HG02981 (cell line): Measurements from ENCODE around the gene MILR1.
"Not testable (repeated sequence)": the region's sequence is repeated elsewhere in the genome, so short reads cannot be mapped to it uniquely, and the experiment has no call there.

ENCODE experiments used
- ATAC-seq: cut with Tn5 transposase; IDR thresholded peaks from one replicate; pipeline ENCODE4 v1.9.1; 2021; ENCODE audit warnings: mild to moderate bottlenecking, moderate library complexity; ENCODE audit not compliant: unreplicated experiment

MILR1 gene

GRCh38 chr17:64448665-64449512 lies at the start of gene MILR1:
TSS of gene MILR1 (plus strand) at chr17:64449115. CDS start at chr17:64449169, 54 bp downstream.
- peak; percentile 58 for ATAC-seq

GRCh38 chr17:64399767-64400156 lies 49.2 kb upstream of the MILR1 start:
- no peak for ATAC-seq

GRCh38 chr17:64400642-64401041 lies 48.3 kb upstream of the MILR1 start:
- no peak for ATAC-seq

- no peak for ATAC-seq
These were observed 47.6 kb upstream of the MILR1 start for GRCh38 chr17:64401244-64401860.

GRCh38 chr17:64401941-64402340 lies 47.0 kb upstream of the MILR1 start:
- no peak for ATAC-seq

GRCh38 chr17:64402469-64402868 lies 46.4 kb upstream of the MILR1 start:
- ATAC-seq = no peak

GRCh38 chr17:64403881-64404460 lies 44.9 kb upstream of the MILR1 start:
- no peak for ATAC-seq

- ATAC-seq = no peak
These were observed 42.4 kb upstream of the MILR1 start for GRCh38 chr17:64406321-64407200.

- ATAC-seq = no peak
These were observed 38.0 kb upstream of the MILR1 start for GRCh38 chr17:64410750-64411490.

GRCh38 chr17:64411999-64412771 lies 36.7 kb upstream of the MILR1 start:
- no peak for ATAC-seq

GRCh38 chr17:64412944-64413381 lies 36.0 kb upstream of the MILR1 start:
- no peak for ATAC-seq

- peak; percentile 66 for ATAC-seq
These were observed 35.4 kb upstream of the MILR1 start for GRCh38 chr17:64413513-64413912.

- ATAC-seq = no peak
These were observed 30.2 kb upstream of the MILR1 start for GRCh38 chr17:64418506-64419339.

- no peak for ATAC-seq
These were observed 28.7 kb upstream of the MILR1 start for GRCh38 chr17:64420143-64420670.

GRCh38 chr17:64422121-64422520 lies 26.8 kb upstream of the MILR1 start:
- not testable (repeated sequence) for ATAC-seq

GRCh38 chr17:64423881-64424280 lies 25.0 kb upstream of the MILR1 start:
- no peak for ATAC-seq

GRCh38 chr17:64424324-64424849 lies 24.5 kb upstream of the MILR1 start:
- no peak for ATAC-seq

GRCh38 chr17:64425191-64425590 lies 23.7 kb upstream of the MILR1 start:
- no peak for ATAC-seq
